H1 (cell line): ENCODE measurements around the gene ADAMTSL2. TPM values are rescaled to one million over a fixed set of nuclear protein-coding genes. Genes with fewer than 3 reads are reported as not detected.

Source experiments
- CHD1 ChIP-seq: IDR thresholded peaks from 2 replicates; pipeline ENCODE4 v1.6.1; 2012; ENCODE audit warnings: low read depth, low read length, improper control_type of control experiment
- polyA plus RNA-seq, 7 experiments: library from polyadenylated mRNA; depleted of rRNA in 3 of 7; stranded (reverse) in 5 of 7; unstranded in 2 of 7; fragments of >200 nt in 5 of 7; fragments of 200-250 nt in 2 of 7; gene quantifications; 1 replicate in 5 of 7; 2 replicates in 1 of 7; 4 replicates in 1 of 7; pipeline versions ENCODE4 v1.2.1 to v1.2.3, GENCODE V29; 2011 to 2013; ENCODE audit warnings: missing spikeins in 2 of 7, mixed read lengths in 2 of 7
- total RNA-seq: library from RNA; stranded (reverse); fragmentation: NEBNext Ultra II Directional; extraction: Animal tissue kit (Norgen Biotek cat#: 25700); gene quantifications from 2 replicates; pipeline ENCODE4 v1.2.1, GENCODE V29; 2021

ADAMTSL2 gene
- total and polyA plus RNA-seq, 2 of the 8 experiments (the other 6 are each of a cell fraction or from before 2014, with no cell fraction given) = 0.74 to 0.76 TPM

DNA sequence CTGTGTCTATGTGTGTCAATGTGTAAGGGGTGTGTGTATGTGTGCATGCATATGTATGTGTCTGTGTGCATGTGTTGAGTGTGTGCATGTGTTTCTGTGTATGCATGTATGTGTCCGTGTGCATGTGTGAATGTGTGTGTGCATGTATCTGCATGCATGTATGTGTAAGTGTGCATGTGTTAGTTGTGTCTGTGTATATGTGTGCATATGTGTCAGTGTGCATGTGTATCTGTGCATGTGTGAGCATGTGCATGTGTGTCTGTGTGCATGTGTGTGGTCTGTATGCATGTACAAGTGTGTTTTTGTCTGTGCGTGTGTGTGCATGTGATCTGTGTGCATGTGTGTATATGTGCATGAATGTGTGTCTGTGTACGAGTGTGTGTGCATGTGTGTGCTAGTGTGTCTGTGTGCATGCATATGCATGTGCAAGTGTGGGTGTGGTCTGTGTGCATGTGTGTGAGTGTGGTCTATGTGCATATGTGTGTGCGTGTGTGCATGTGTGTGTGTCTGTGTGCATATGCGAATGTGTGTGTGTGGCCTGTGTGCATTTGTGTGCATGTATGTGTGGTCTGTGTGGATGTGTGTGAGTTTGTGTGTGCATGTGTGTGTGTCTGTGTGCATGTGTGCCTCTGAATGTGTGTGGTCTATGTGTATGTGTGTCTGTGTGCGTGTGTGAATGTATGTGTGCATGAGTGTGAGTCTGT is 65.1 kb downstream of the ADAMTSL2 start (continued):
- no peak for TF ChIP-seq CHD1
